Fibroblast of lung (primary cell): ENCODE measurements around the gene MLYCD. TPM values are rescaled to one million over a fixed set of nuclear protein-coding genes. Genes with fewer than 3 reads are reported as not detected.

Experiments used
- DNase-seq, 2 donors: peaks; one replicate each; pipeline versions ENCODE4 v3.0.0 to v3.0.0-alpha.2; 2010; ENCODE audit warnings: low read depth in 2 of 2
- H2AFZ ChIP-seq: 2 replicates; pipeline ENCODE4 v1.5.1; 2012; ENCODE audit warnings: low read length, control low read depth, inconsistent platforms
- H3K27ac ChIP-seq: 2 replicates; pipeline ENCODE4 v1.5.1; 2011; ENCODE audit warnings: low read length, control low read depth; ENCODE audit not compliant: insufficient read depth
- H3K27me3 ChIP-seq: 2 replicates; pipeline ENCODE4 v1.5.1; 2011; ENCODE audit warnings: mild to moderate bottlenecking, low read length; ENCODE audit not compliant: control insufficient read depth, insufficient read depth
- H3K36me3 ChIP-seq: 2 replicates; pipeline ENCODE4 v1.5.1; 2011; ENCODE audit warnings: low read length; ENCODE audit not compliant: control insufficient read depth, insufficient read depth
- H3K4me1 ChIP-seq: 2 replicates; pipeline ENCODE4 v1.5.1; 2011; ENCODE audit warnings: low read length; ENCODE audit not compliant: control insufficient read depth, insufficient read depth; ENCODE audit errors: extremely low read depth
- H3K4me2 ChIP-seq: 2 replicates; pipeline ENCODE4 v1.5.1; 2011; ENCODE audit warnings: low read length, control low read depth; ENCODE audit not compliant: insufficient read depth; ENCODE audit errors: extremely low read depth
- H3K4me3 ChIP-seq, 4 experiments: fragments of 200-600 bp in 1 of 4; sonication (generic) in 1 of 4; replicated peaks in 1 of 4; 2 replicates each; pipeline ENCODE4 v1.5.1; 2011 to 2016; ENCODE audit warnings: low read length in 4 of 4, low read depth in 3 of 4, mild to moderate bottlenecking in 3 of 4, control low read depth in 2 of 4, inconsistent platforms in 1 of 4, mixed read lengths in 1 of 4; ENCODE audit not compliant: insufficient read depth in 1 of 4; ENCODE audit errors: control extremely low read depth in 1 of 4
- H3K79me2 ChIP-seq: 2 replicates; pipeline ENCODE4 v1.5.1; 2012; ENCODE audit warnings: mild to moderate bottlenecking, low read length, inconsistent platforms; ENCODE audit not compliant: control insufficient read depth, insufficient read depth
- H3K9ac ChIP-seq: 2 replicates; pipeline ENCODE4 v1.5.1; 2011; ENCODE audit warnings: mild to moderate bottlenecking, low read length, control low read depth; ENCODE audit not compliant: insufficient read depth
- H3K9me3 ChIP-seq: 2 replicates; pipeline ENCODE4 v1.5.1; 2012; ENCODE audit warnings: low read depth, low read length; ENCODE audit not compliant: control insufficient read depth, insufficient read depth
- H4K20me1 ChIP-seq: 2 replicates; pipeline ENCODE4 v1.5.1; 2011; ENCODE audit warnings: low read length; ENCODE audit not compliant: control insufficient read depth, insufficient read depth; ENCODE audit errors: extremely low read depth
- CTCF ChIP-seq, 2 donors: IDR thresholded peaks in 1 of 2; conservative IDR thresholded peaks in 1 of 2; 1 replicate in 1 of 2; 2 replicates in 1 of 2; pipeline ENCODE4 v1.5.1; 2011 to 2012; ENCODE audit warnings: low read length in 2 of 2, control low read depth in 1 of 2, inconsistent platforms in 1 of 2, low read depth in 1 of 2, mild to moderate bottlenecking in 1 of 2
- EZH2 ChIP-seq: IDR thresholded peaks from 2 replicates; pipeline ENCODE4 v1.5.1; 2012; ENCODE audit warnings: low read length, control low read depth, mild to moderate bottlenecking; ENCODE audit errors: missing control alignments
- polyA plus RNA-seq, 2 donors: library from polyadenylated mRNA; depleted of rRNA in 1 of 2; stranded (reverse) in 1 of 2; unstranded in 1 of 2; fragments of >200 nt; gene quantifications; 2 replicates each; pipeline ENCODE4 v1.2.1, GENCODE V29; 2011 to 2012; ENCODE audit warnings: missing spikeins in 1 of 2
- total RNA-seq: library from RNA; depleted of rRNA; stranded (reverse); fragments of >200 nt; gene quantifications from 2 replicates; pipeline ENCODE4 v1.2.1, GENCODE V29; 2014

Gene MLYCD
- total and polyA plus RNA-seq, 2 donors (not counting 1 experiment from before 2014, with no cell fraction given): 1.0 to 3.8 TPM

- H3K4me1 ChIP-seq: no peaks in the 10 kb centered on the region
- TF ChIP-seq CTCF (conservative IDR thresholded peaks at IDR 0.05 in 1 of 2, IDR thresholded peaks at IDR 0.05 in 1 of 2; ENCODE audit: low read depth in 1 of 2, low read length in 2 of 2) (no peak), EZH2 (no peak)
- no peak overlapping the region for H3K27ac ChIP-seq
- H4K20me1 ChIP-seq: no peaks in the 10 kb centered on the region
- H3K4me2 ChIP-seq: no peak overlapping the region
- H3K4me3 ChIP-seq: no peak overlapping the region
- H3K36me3 ChIP-seq: no peaks in the 10 kb centered on the region
- H3K9ac ChIP-seq: no peak overlapping the region
- DNase-seq: no peak
- H3K9me3 ChIP-seq: no peaks in the 10 kb centered on the region
- no peak overlapping the region for H2AFZ ChIP-seq
- no peaks in the 10 kb centered on the region for H3K27me3 ChIP-seq
- no peaks in the 10 kb centered on the region for H3K79me2 ChIP-seq
Observed at GRCh38 chr16:83936581-83937165, 37.8 kb downstream of the MLYCD start.

GRCh38 chr16:83937267-83937666 is 38.4 kb downstream of the MLYCD start:
- no peak for DNase-seq
- Histone ChIP-seq H2AFZ (no peak overlapping the region), H4K20me1 (no peaks in the 10 kb centered on the region), H3K4me3 (no peak overlapping the region), H3K27me3 (no peaks in the 10 kb centered on the region), H3K9me3 (no peaks in the 10 kb centered on the region), H3K4me1 (no peaks in the 10 kb centered on the region), H3K27ac (no peak overlapping the region), H3K4me2 (no peak overlapping the region), H3K9ac (no peak overlapping the region), H3K36me3 (no peaks in the 10 kb centered on the region), H3K79me2 (no peaks in the 10 kb centered on the region)
- no peak for TF ChIP-seq CTCF (conservative IDR thresholded peaks at IDR 0.05 in 1 of 2, IDR thresholded peaks at IDR 0.05 in 1 of 2; ENCODE audit: low read depth in 1 of 2, low read length in 2 of 2)
- TF ChIP-seq EZH2: no peak

GRCh38 chr16:83937922-83938885 is 39.3 kb downstream of the MLYCD start:
- no peak overlapping the region for H3K4me2 ChIP-seq
- DNase-seq: no peak
- TF ChIP-seq EZH2 (no peak), CTCF (conservative IDR thresholded peaks at IDR 0.05 in 1 of 2, IDR thresholded peaks at IDR 0.05 in 1 of 2; ENCODE audit: low read depth in 1 of 2, low read length in 2 of 2) (no peak)
- H3K4me3 ChIP-seq: no peak overlapping the region
- H3K27ac ChIP-seq: no peak overlapping the region
- H3K79me2 ChIP-seq: no peaks in the 10 kb centered on the region
- no peaks in the 10 kb centered on the region for H3K36me3 ChIP-seq
- no peaks in the 10 kb centered on the region for H3K4me1 ChIP-seq
- H2AFZ ChIP-seq: no peak overlapping the region
- H3K9ac ChIP-seq: no peak overlapping the region
- H3K27me3 ChIP-seq: no peaks in the 10 kb centered on the region
- H4K20me1 ChIP-seq: no peaks in the 10 kb centered on the region
- H3K9me3 ChIP-seq: no peaks in the 10 kb centered on the region
